HEK293 (cell line): Measurements from ENCODE around the gene TRAF3IP1.

ENCODE experiments used
- CTCF ChIA-PET: fragments of 350-600 bp; formaldehyde crosslinking; extraction: SDS; loops from one replicate; lab custom pipeline; 2021; ENCODE audit warnings: antibody characterized with exemption; lab: Yijun Ruan, JAX
- POLR2A ChIA-PET: fragments of 300-600 bp; formaldehyde crosslinking; extraction: SDS; loops from one replicate; lab custom pipeline; 2020; ENCODE audit warnings: antibody characterized with exemption, inconsistent platforms; lab: Yijun Ruan, JAX
- H3K27ac ChIP-seq: fragments of 200-500 bp; sonication (Bioruptor generic); 2 replicates; pipeline ENCODE4 v1.5.1; 2014; ENCODE audit warnings: low read depth, low read length, control low read depth, inconsistent platforms; ENCODE audit errors: extremely low read depth
- H3K36me3 ChIP-seq, 2 experiments: fragments of 200-500 bp in 1 of 2; sonication (Bioruptor generic) in 1 of 2; 1 replicate in 1 of 2; 2 replicates in 1 of 2; pipeline ENCODE4 v1.5.1; 2014 to 2017; ENCODE audit warnings: inconsistent platforms in 2 of 2, low read length in 2 of 2; ENCODE audit not compliant: control insufficient read depth in 2 of 2, insufficient read depth in 1 of 2
- H3K4me1 ChIP-seq: fragments of 200-500 bp; sonication (Bioruptor generic); 2 replicates; pipeline ENCODE4 v1.5.1; 2014; ENCODE audit warnings: mild to moderate bottlenecking, low read length, inconsistent platforms; ENCODE audit not compliant: control insufficient read depth, insufficient read depth
- H3K4me3 ChIP-seq: 2 replicates; pipeline ENCODE4 v1.5.1; 2011; ENCODE audit warnings: low read depth, mild to moderate bottlenecking, control low read depth, low read length, moderate library complexity
- H3K9me3 ChIP-seq: fragments of 200-500 bp; sonication (Bioruptor generic); 2 replicates; pipeline ENCODE4 v1.5.1; 2014; ENCODE audit warnings: low read depth, low read length, inconsistent platforms; ENCODE audit not compliant: control insufficient read depth, insufficient read depth
- OVOL3 ChIP-seq: fragments of 450-650 bp; formaldehyde crosslinking; IDR thresholded peaks from 2 replicates; pipeline ENCODE4 v1.5.1; 2016; ENCODE audit warnings: missing biosample characterization, missing genetic modification characterization
- PATZ1 ChIP-seq: fragments of 450-650 bp; formaldehyde crosslinking; IDR thresholded peaks from 2 replicates; pipeline ENCODE4 v1.5.1; 2016; ENCODE audit warnings: missing biosample characterization, missing genetic modification characterization
- PRDM2 ChIP-seq: fragments of 450-650 bp; formaldehyde crosslinking; IDR thresholded peaks from 2 replicates; pipeline ENCODE4 v1.5.1; 2016; ENCODE audit warnings: missing biosample characterization, missing genetic modification characterization, borderline replicate concordance
- ZBTB1 ChIP-seq: fragments of 450-650 bp; formaldehyde crosslinking; IDR thresholded peaks from 2 replicates; pipeline ENCODE4 v1.5.1; 2016; ENCODE audit warnings: missing biosample characterization, missing genetic modification characterization
- ZNF211 ChIP-seq: fragments of 450-650 bp; formaldehyde crosslinking; IDR thresholded peaks from 2 replicates; pipeline ENCODE4 v1.5.1; 2016; ENCODE audit warnings: low read depth, missing biosample characterization, missing genetic modification characterization
- ZNF239 ChIP-seq: fragments of 450-650 bp; formaldehyde crosslinking; IDR thresholded peaks from 2 replicates; pipeline ENCODE4 v1.5.1; 2016; ENCODE audit warnings: missing biosample characterization, missing genetic modification characterization
- ZNF473 ChIP-seq: fragments of 450-650 bp; formaldehyde crosslinking; IDR thresholded peaks from 2 replicates; pipeline ENCODE4 v1.5.1; 2017; ENCODE audit warnings: missing biosample characterization, missing genetic modification characterization
- ZNF610 ChIP-seq: fragments of 450-650 bp; formaldehyde crosslinking; IDR thresholded peaks from 2 replicates; pipeline ENCODE4 v1.5.1; 2016; ENCODE audit warnings: missing biosample characterization, missing genetic modification characterization, borderline replicate concordance
- ZNF792 ChIP-seq: fragments of 450-650 bp; formaldehyde crosslinking; IDR thresholded peaks from 2 replicates; pipeline ENCODE4 v1.5.1; 2016; ENCODE audit warnings: missing biosample characterization, missing genetic modification characterization
- ZNF837 ChIP-seq: fragments of 450-650 bp; formaldehyde crosslinking; IDR thresholded peaks from 2 replicates; pipeline ENCODE4 v1.5.1; 2016; ENCODE audit warnings: missing biosample characterization, missing genetic modification characterization
- TF ChIP-seq, protein P1 (sequence below): fragments of 450-650 bp; formaldehyde crosslinking; IDR thresholded peaks from 2 replicates; pipeline ENCODE4 v1.5.1; 2016; ENCODE audit warnings: missing biosample characterization, missing genetic modification characterization, borderline replicate concordance
- TF ChIP-seq, protein P2 (sequence below): fragments of 450-650 bp; formaldehyde crosslinking; IDR thresholded peaks from 2 replicates; pipeline ENCODE4 v1.5.1; 2017; ENCODE audit warnings: missing biosample characterization, missing genetic modification characterization

TRAF3IP1 gene

DNA sequence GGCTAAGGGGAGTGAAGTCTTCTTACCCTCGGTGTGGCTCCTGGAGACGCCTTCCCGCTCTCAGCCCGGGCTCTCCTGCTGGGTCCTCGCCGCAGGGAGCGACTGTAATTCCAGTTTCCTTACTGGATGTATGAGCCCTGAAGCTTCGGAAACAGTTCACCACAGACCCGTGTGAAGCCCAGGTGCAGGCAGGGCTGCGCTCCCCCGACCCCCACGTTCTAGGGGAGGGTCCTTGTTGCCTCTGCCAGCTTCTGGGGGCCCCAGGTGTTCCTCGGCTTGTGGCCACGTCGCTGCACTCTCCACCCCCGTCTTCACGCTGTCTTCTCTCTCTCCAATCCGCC, 101.3 kb downstream of the TRAF3IP1 start (continued):
- TF ChIP-seq, protein P1, sequence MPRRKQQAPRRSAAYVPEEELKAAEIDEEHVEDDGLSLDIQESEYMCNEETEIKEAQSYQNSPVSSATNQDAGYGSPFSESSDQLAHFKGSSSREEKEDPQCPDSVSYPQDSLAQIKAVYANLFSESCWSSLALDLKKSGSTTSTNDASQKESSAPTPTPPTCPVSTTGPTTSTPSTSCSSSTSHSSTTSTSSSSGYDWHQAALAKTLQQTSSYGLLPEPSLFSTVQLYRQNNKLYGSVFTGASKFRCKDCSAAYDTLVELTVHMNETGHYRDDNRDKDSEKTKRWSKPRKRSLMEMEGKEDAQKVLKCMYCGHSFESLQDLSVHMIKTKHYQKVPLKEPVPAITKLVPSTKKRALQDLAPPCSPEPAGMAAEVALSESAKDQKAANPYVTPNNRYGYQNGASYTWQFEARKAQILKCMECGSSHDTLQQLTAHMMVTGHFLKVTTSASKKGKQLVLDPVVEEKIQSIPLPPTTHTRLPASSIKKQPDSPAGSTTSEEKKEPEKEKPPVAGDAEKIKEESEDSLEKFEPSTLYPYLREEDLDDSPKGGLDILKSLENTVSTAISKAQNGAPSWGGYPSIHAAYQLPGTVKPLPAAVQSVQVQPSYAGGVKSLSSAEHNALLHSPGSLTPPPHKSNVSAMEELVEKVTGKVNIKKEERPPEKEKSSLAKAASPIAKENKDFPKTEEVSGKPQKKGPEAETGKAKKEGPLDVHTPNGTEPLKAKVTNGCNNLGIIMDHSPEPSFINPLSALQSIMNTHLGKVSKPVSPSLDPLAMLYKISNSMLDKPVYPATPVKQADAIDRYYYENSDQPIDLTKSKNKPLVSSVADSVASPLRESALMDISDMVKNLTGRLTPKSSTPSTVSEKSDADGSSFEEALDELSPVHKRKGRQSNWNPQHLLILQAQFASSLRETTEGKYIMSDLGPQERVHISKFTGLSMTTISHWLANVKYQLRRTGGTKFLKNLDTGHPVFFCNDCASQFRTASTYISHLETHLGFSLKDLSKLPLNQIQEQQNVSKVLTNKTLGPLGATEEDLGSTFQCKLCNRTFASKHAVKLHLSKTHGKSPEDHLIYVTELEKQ, result no peak
- TF ChIP-seq, all 188 proteins: peak for 0

DNA sequence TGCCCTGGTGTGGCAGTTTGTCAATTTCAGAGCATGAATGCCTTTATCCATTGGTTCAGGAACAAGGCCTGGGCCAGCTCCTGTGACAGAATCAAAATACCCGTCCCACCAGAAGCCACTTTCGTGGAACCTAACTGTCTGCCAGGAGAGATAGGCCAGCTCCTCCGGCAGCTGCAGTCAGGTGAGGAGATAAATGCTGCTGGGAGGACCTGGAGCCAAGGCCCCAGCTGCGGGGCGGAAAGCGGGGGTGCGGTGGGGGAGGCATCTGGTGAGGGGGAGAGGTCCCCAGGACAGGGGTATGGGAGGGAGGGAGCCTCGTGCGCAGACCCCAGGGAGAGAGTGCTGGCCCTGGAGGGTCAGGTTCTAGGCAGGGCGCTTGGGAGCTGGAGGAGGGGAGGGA, 102.0 kb downstream of the TRAF3IP1 start:
- CTCF ChIA-PET, result no interaction called here
- POLR2A ChIA-PET, result no interaction called here
- TF ChIP-seq ZBTB1 (tag by site-specific recombination) (no peak), ZNF792 (tag by site-specific recombination) (no peak), OVOL3 (tag by site-specific recombination) (no peak), ZNF211 (tag by site-specific recombination) (no peak), ZNF473 (tag by site-specific recombination) (no peak), ZNF239 (tag by site-specific recombination) (no peak), PATZ1 (no peak), PRDM2 (tag by site-specific recombination) (no peak), ZNF610 (no peak), ZNF837 (tag by site-specific recombination) (no peak)
- TF ChIP-seq, protein P2, sequence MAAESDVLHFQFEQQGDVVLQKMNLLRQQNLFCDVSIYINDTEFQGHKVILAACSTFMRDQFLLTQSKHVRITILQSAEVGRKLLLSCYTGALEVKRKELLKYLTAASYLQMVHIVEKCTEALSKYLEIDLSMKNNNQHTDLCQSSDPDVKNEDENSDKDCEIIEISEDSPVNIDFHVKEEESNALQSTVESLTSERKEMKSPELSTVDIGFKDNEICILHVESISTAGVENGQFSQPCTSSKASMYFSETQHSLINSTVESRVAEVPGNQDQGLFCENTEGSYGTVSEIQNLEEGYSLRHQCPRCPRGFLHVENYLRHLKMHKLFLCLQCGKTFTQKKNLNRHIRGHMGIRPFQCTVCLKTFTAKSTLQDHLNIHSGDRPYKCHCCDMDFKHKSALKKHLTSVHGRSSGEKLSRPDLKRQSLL (tag by site-specific recombination), result no peak
- no peaks in the 10 kb centered on the region for H3K36me3 ChIP-seq
- H3K4me1 ChIP-seq, result 0 out of 2 replicates have a peak, but pooled peaks cover 7% of the 10 kb centered on the region
- no peak overlapping the region for H3K4me3 ChIP-seq
- H3K27ac ChIP-seq, result no peak overlapping the region
- H3K9me3 ChIP-seq, result no peaks in the 10 kb centered on the region
